Suprapubic skin (tissue), 3 donors: ENCODE measurements around the gene PROC.

Experiments
- POLR2A ChIP-seq, 2 donors: fragments of 450-650 bp; IDR thresholded peaks; one replicate each; pipeline ENCODE4 v1.6.1; 2017; ENCODE audit warnings: antibody characterized with exemption in 2 of 2, mild to moderate bottlenecking in 2 of 2, moderate library complexity in 2 of 2
- TF ChIP-seq, protein P1 (sequence below), 2 donors: fragments of 200-600 bp in 1 of 2; fragments of 450-650 bp in 1 of 2; sonication (generic) in 1 of 2; IDR thresholded peaks; one replicate each; pipeline ENCODE4 v1.5.1; 2016 to 2019; ENCODE audit warnings: antibody characterized with exemption in 2 of 2, mild to moderate bottlenecking in 1 of 2, moderate library complexity in 1 of 2

- TF ChIP-seq, protein P1, sequence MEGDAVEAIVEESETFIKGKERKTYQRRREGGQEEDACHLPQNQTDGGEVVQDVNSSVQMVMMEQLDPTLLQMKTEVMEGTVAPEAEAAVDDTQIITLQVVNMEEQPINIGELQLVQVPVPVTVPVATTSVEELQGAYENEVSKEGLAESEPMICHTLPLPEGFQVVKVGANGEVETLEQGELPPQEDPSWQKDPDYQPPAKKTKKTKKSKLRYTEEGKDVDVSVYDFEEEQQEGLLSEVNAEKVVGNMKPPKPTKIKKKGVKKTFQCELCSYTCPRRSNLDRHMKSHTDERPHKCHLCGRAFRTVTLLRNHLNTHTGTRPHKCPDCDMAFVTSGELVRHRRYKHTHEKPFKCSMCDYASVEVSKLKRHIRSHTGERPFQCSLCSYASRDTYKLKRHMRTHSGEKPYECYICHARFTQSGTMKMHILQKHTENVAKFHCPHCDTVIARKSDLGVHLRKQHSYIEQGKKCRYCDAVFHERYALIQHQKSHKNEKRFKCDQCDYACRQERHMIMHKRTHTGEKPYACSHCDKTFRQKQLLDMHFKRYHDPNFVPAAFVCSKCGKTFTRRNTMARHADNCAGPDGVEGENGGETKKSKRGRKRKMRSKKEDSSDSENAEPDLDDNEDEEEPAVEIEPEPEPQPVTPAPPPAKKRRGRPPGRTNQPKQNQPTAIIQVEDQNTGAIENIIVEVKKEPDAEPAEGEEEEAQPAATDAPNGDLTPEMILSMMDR (IDR thresholded peaks at IDR 0.05) = no peak
- TF ChIP-seq POLR2A (IDR thresholded peaks at IDR 0.05) = no peak
Observed at GRCh38 chr2:127403460-127403859, 14.8 kb upstream of the PROC start.
